ENCODE measurements around the gene GRAMD1B.

DNA sequence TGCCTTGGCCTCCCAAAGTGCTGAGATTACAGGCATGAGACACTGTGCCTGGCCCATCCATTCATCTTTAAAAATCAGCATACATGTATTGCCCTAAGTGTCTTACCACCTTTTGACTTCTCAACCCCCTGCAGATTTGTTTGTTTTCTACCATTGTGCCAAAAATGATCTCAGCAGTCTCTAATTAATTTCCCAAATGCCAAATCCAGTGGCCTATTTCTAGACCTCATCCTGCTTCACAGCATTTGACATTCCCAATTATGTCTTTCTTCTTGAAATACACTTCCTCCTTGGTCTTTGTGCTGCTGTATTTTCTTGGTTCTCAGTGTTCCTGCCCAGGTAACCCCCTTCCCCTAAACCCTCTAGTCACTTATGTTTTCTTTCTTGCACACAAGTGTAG lies 46.0 kb upstream of the GRAMD1B start:
- TF ChIP-seq, protein P1, sequence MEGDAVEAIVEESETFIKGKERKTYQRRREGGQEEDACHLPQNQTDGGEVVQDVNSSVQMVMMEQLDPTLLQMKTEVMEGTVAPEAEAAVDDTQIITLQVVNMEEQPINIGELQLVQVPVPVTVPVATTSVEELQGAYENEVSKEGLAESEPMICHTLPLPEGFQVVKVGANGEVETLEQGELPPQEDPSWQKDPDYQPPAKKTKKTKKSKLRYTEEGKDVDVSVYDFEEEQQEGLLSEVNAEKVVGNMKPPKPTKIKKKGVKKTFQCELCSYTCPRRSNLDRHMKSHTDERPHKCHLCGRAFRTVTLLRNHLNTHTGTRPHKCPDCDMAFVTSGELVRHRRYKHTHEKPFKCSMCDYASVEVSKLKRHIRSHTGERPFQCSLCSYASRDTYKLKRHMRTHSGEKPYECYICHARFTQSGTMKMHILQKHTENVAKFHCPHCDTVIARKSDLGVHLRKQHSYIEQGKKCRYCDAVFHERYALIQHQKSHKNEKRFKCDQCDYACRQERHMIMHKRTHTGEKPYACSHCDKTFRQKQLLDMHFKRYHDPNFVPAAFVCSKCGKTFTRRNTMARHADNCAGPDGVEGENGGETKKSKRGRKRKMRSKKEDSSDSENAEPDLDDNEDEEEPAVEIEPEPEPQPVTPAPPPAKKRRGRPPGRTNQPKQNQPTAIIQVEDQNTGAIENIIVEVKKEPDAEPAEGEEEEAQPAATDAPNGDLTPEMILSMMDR (conservative IDR thresholded peaks at IDR 0.05; ENCODE audit: low read length), result no peak
- TF ChIP-seq EZH2phosphoT487 (IDR thresholded peaks at IDR 0.05; ENCODE audit: borderline replicate concordance), result no peak

Measured in Loucy (cell line).